CD4-positive, alpha-beta memory T cell (primary cell): ENCODE results near the gene IQGAP2. TPM values are rescaled to one million over a fixed set of nuclear protein-coding genes. Genes with fewer than 3 reads are reported as not detected.
"Not testable (repeated sequence)": the region's sequence is repeated elsewhere in the genome, so short reads cannot be mapped to it uniquely, and the experiment has no call there.

ENCODE experiments used
- CTCF ChIA-PET: fragments of 350-600 bp; sonication (Branson Sonifier 250); formaldehyde crosslinking; loops from one replicate; lab custom pipeline; 2021; ENCODE audit warnings: inconsistent platforms; ENCODE audit not compliant: partially characterized antibody; lab: Charles Lee
- POLR2A ChIA-PET: fragments of 350-600 bp; sonication (Branson Sonifier 250); formaldehyde crosslinking; loops from one replicate; lab custom pipeline; 2021; ENCODE audit not compliant: partially characterized antibody; lab: Charles Lee
- DNase-seq, 5 donors: peaks; one replicate each; pipeline versions ENCODE4 v3.0.0 to v3.0.0-alpha.2; 2020 to 2022; ENCODE audit warnings: mixed read lengths in 1 of 5
- H3K27ac ChIP-seq: one replicate; pipeline ENCODE4 v1.7.0; 2013; ENCODE audit warnings: low read depth, low read length
- H3K27me3 ChIP-seq: 2 replicates; pipeline ENCODE4 v1.7.0; 2013; ENCODE audit warnings: mild to moderate bottlenecking, low read length, moderate library complexity; ENCODE audit not compliant: insufficient read depth
- H3K36me3 ChIP-seq: 2 replicates; pipeline ENCODE4 v1.7.0; 2013; ENCODE audit warnings: mild to moderate bottlenecking, low read length, moderate library complexity; ENCODE audit not compliant: insufficient read depth
- H3K4me1 ChIP-seq: 2 replicates; pipeline ENCODE4 v1.7.0; 2013; ENCODE audit warnings: mild to moderate bottlenecking, low read length, moderate library complexity; ENCODE audit not compliant: insufficient read depth
- H3K4me3 ChIP-seq, 2 donors: one replicate each; pipeline ENCODE4 v1.7.0; 2013; ENCODE audit warnings: low read length in 2 of 2, mild to moderate bottlenecking in 1 of 2
- H3K9me3 ChIP-seq, 2 donors: one replicate each; pipeline ENCODE4 v1.7.0; 2013; ENCODE audit warnings: low read length in 2 of 2, control low read depth in 1 of 2; ENCODE audit not compliant: control insufficient read depth in 1 of 2
- H3K27ac Mint-ChIP-seq, 7 donors: one replicate each; pipeline ENCODE4 v1.8.0; 2020 to 2021; ENCODE audit warnings: mixed read lengths in 7 of 7, mild to moderate bottlenecking in 6 of 7, inconsistent platforms in 3 of 7, moderate library complexity in 3 of 7
- H3K27me3 Mint-ChIP-seq, 2 donors: one replicate each; pipeline ENCODE4 v1.8.0; 2020 to 2021; ENCODE audit warnings: mixed read lengths in 2 of 2
- H3K36me3 Mint-ChIP-seq, 2 donors: one replicate each; pipeline ENCODE4 v1.8.0; 2020 to 2021; ENCODE audit warnings: mixed read lengths in 2 of 2, inconsistent platforms in 1 of 2, mild to moderate bottlenecking in 1 of 2
- H3K4me1 Mint-ChIP-seq, 4 donors: one replicate each; pipeline ENCODE4 v1.8.0; 2020 to 2021; ENCODE audit warnings: mixed read lengths in 4 of 4, mild to moderate bottlenecking in 1 of 4
- H3K4me3 Mint-ChIP-seq, 8 donors: one replicate each; pipeline ENCODE4 v1.8.0; 2020 to 2021; ENCODE audit warnings: mixed read lengths in 8 of 8, mild to moderate bottlenecking in 7 of 8, moderate library complexity in 6 of 8, inconsistent platforms in 3 of 8
- H3K9me3 Mint-ChIP-seq, 8 donors: one replicate each; pipeline ENCODE4 v1.8.0; 2020 to 2021; ENCODE audit warnings: mixed read lengths in 8 of 8, mild to moderate bottlenecking in 5 of 8, inconsistent platforms in 3 of 8, moderate library complexity in 1 of 8
- intact Hi-C: fragments of 100-400 bp; cut with micrococcal nuclease; formaldehyde crosslinking; loops from one replicate; pipeline ENCODE4 v1.15.1; 2023
- polyA plus RNA-seq, 2 donors: library from polyadenylated mRNA; unstranded; fragments of 300-500 nt; fragmentation: Illumina TruSeq; gene quantifications; one replicate each; pipeline ENCODE4 v1.2.3, GENCODE V29; 2021
- total RNA-seq, 2 experiments: library from RNA; stranded (reverse); gene quantifications; one replicate each; pipeline ENCODE4 v1.2.3, GENCODE V29; 2021

IQGAP2 gene
- total and polyA plus RNA-seq, 4 experiments from 2014 or later: 24.7 to 126 (median 98.5) TPM

GRCh38 chr5:76428550-76428949, 25.5 kb downstream of the IQGAP2 start:
- peaks cover 49 to 78% (median 61%) of the 10 kb centered on the region in 4 donors for H3K4me1 Mint-ChIP-seq
- H3K9me3 ChIP-seq, DNase-seq, H3K9me3 Mint-ChIP-seq, H3K27ac ChIP-seq, intact Hi-C loops, H3K4me3 Mint-ChIP-seq, H3K4me3 ChIP-seq, H3K36me3 ChIP-seq, H3K27me3 Mint-ChIP-seq, H3K27me3 ChIP-seq, POLR2A ChIA-PET, CTCF ChIA-PET: not testable (repeated sequence)
- peaks cover 17 to 22% of the 10 kb centered on the region in 2 donors for H3K36me3 Mint-ChIP-seq
- peaks cover 48% of the 10 kb centered on the region for H3K4me1 ChIP-seq
- peak overlapping the region in 1 of 7 donors; percentile 41 for H3K27ac Mint-ChIP-seq

- H3K4me1 ChIP-seq: peaks cover 24% of the 10 kb centered on the region
- no peak overlapping the region for H3K4me3 ChIP-seq
- H3K9me3 ChIP-seq: no peaks in the 10 kb centered on the region
- Mint-ChIP-seq H3K4me3 (peak overlapping the region in 1 of 8 donors; percentile 46), H3K36me3 (peaks cover 15 to 16% of the 10 kb centered on the region in 2 donors), H3K27me3 (no peaks in the 10 kb centered on the region), H3K4me1 (peaks cover 33 to 66% (median 47%) of the 10 kb centered on the region in 4 donors), H3K9me3 (peaks cover 0 to 16% (median 6%) of the 10 kb centered on the region in 8 donors), H3K27ac (peak overlapping the region; percentile 58 to 84 (median 68))
- ChIA-PET CTCF (interaction anchor here (1.5 kb wide), 1 partner anchor 30 kb away, joined by 3 read pairs; the partner anchor contains the start of gene IQGAP2), POLR2A (interaction anchor here (1.3 kb wide), 1 partner anchor 37 kb away, joined by 3 read pairs; no protein-coding TSS in a partner anchor)
- H3K36me3 ChIP-seq: no peaks in the 10 kb centered on the region
- no peaks in the 10 kb centered on the region for H3K27me3 ChIP-seq
- intact Hi-C loops: no loop called here
- DNase-seq: no peak
- H3K27ac ChIP-seq: no peak overlapping the region
Measured at GRCh38 chr5:76433261-76433660, 30.2 kb downstream of the IQGAP2 start.

GRCh38 chr5:76437507-76437906, 34.4 kb downstream of the IQGAP2 start:
- DNase-seq, intact Hi-C loops, H3K36me3 ChIP-seq, H3K4me3 ChIP-seq, H3K9me3 ChIP-seq, H3K27me3 ChIP-seq, H3K27me3 Mint-ChIP-seq, H3K27ac ChIP-seq: not testable (repeated sequence)
- Mint-ChIP-seq H3K4me3 (peak overlapping the region in 2 of 8 donors; percentile 22 to 50), H3K9me3 (peaks cover 0 to 27% (median 14%) of the 10 kb centered on the region in 8 donors), H3K4me1 (peaks cover 39 to 78% (median 56%) of the 10 kb centered on the region in 4 donors), H3K27ac (peak overlapping the region in 1 of 7 donors; percentile 40), H3K36me3 (peaks cover 30 to 33% of the 10 kb centered on the region in 2 donors)
- ChIA-PET POLR2A (interaction anchor here (0.8 to 1.6 kb wide), 3 partner anchors 14 to 37 kb away, joined by 3 read pairs; no protein-coding TSS in a partner anchor), CTCF (interaction anchor here (1.1 kb wide), 1 partner anchor 15 kb away, joined by 3 read pairs; no protein-coding TSS in a partner anchor)
- H3K4me1 ChIP-seq: peaks cover 13% of the 10 kb centered on the region

- Histone ChIP-seq H3K4me3 (no peak overlapping the region), H3K36me3 (no peaks in the 10 kb centered on the region), H3K27me3 (no peaks in the 10 kb centered on the region), H3K4me1 (peaks cover 8% of the 10 kb centered on the region), H3K27ac (no peak overlapping the region), H3K9me3 (no peaks in the 10 kb centered on the region)
- no peaks in the 10 kb centered on the region for H3K27me3 Mint-ChIP-seq
- peak overlapping the region in 2 of 8 donors; percentile 20 to 50 for H3K4me3 Mint-ChIP-seq
- peaks cover 0 to 27% (median 14%) of the 10 kb centered on the region in 8 donors for H3K9me3 Mint-ChIP-seq
- peaks cover 31 to 32% of the 10 kb centered on the region in 2 donors for H3K36me3 Mint-ChIP-seq
- ChIA-PET POLR2A (interaction anchor here (1.3 to 1.6 kb wide), 2 partner anchors 15 to 36 kb away, joined by 3 read pairs; no protein-coding TSS in a partner anchor), CTCF (interaction anchor here (1.1 kb wide), 1 partner anchor 16 kb away, joined by 3 read pairs; no protein-coding TSS in a partner anchor)
- H3K27ac Mint-ChIP-seq: no peak overlapping the region
- peaks cover 36 to 73% (median 53%) of the 10 kb centered on the region in 4 donors for H3K4me1 Mint-ChIP-seq
- DNase-seq: no peak
- intact Hi-C loops: no loop called here
Measured at GRCh38 chr5:76438025-76438424, 34.9 kb downstream of the IQGAP2 start.

GRCh38 chr5:76439201-76439600, 36.1 kb downstream of the IQGAP2 start:
- intact Hi-C loops: no loop called here
- POLR2A ChIA-PET: no interaction called here
- peaks cover 37% of the 10 kb centered on the region in 2 donors for H3K36me3 Mint-ChIP-seq

GRCh38 chr5:76439929-76440328, 36.8 kb downstream of the IQGAP2 start:
- Histone ChIP-seq H3K36me3 (no peaks in the 10 kb centered on the region), H3K27me3 (no peaks in the 10 kb centered on the region), H3K27ac (no peak overlapping the region), H3K9me3 (no peaks in the 10 kb centered on the region), H3K4me3 (no peak overlapping the region), H3K4me1 (no peaks in the 10 kb centered on the region)
- Mint-ChIP-seq H3K4me3 (no peak overlapping the region), H3K27ac (peak overlapping the region in 1 of 7 donors; percentile 18), H3K9me3 (peaks cover 0 to 27% (median 14%) of the 10 kb centered on the region in 8 donors), H3K36me3 (peaks cover 38% of the 10 kb centered on the region in 2 donors), H3K27me3 (no peaks in the 10 kb centered on the region), H3K4me1 (peaks cover 38 to 64% (median 43%) of the 10 kb centered on the region in 4 donors)
- intact Hi-C loops: no loop called here
- ChIA-PET CTCF (no interaction called here), POLR2A (no interaction called here)
- DNase-seq: no peak

More at GRCh38 chr5:76439201-76439600, 36.1 kb downstream of the IQGAP2 start:
- DNase-seq: no peak
- Mint-ChIP-seq H3K27me3 (no peaks in the 10 kb centered on the region), H3K27ac (peak overlapping the region in 1 of 7 donors; percentile 25), H3K9me3 (peaks cover 0 to 27% (median 14%) of the 10 kb centered on the region in 8 donors), H3K4me3 (peak overlapping the region in 2 of 8 donors; percentile 17 to 52), H3K4me1 (peaks cover 38 to 69% (median 48%) of the 10 kb centered on the region in 4 donors)
- Histone ChIP-seq H3K27me3 (no peaks in the 10 kb centered on the region), H3K36me3 (no peaks in the 10 kb centered on the region), H3K4me3 (no peak overlapping the region), H3K27ac (no peak overlapping the region), H3K4me1 (no peaks in the 10 kb centered on the region), H3K9me3 (no peaks in the 10 kb centered on the region)
- CTCF ChIA-PET: interaction anchor here (1.1 kb wide), 1 partner anchor 36 kb away, joined by 3 read pairs; the partner anchor contains the start of gene IQGAP2

GRCh38 chr5:76441101-76441500, 38.0 kb downstream of the IQGAP2 start:
- no peaks in the 10 kb centered on the region for H3K27me3 Mint-ChIP-seq
- ChIA-PET CTCF (no interaction called here), POLR2A (no interaction called here)
- H3K4me3 Mint-ChIP-seq: peak overlapping the region in 1 of 8 donors; percentile 10
- H3K4me1 Mint-ChIP-seq: peaks cover 37 to 61% (median 41%) of the 10 kb centered on the region in 4 donors
- no peaks in the 10 kb centered on the region for H3K27me3 ChIP-seq
- no peak overlapping the region for H3K4me3 ChIP-seq
- H3K9me3 Mint-ChIP-seq: peaks cover 0 to 27% (median 10%) of the 10 kb centered on the region in 8 donors
- H3K36me3 Mint-ChIP-seq: peaks cover 42 to 43% of the 10 kb centered on the region in 2 donors
- H3K27ac ChIP-seq: no peak overlapping the region
- H3K27ac Mint-ChIP-seq: peak overlapping the region in 1 of 7 donors; percentile 69
- no peaks in the 10 kb centered on the region for H3K4me1 ChIP-seq
- no peak for DNase-seq
- intact Hi-C loops: no loop called here
- H3K36me3 ChIP-seq: peaks cover 6% of the 10 kb centered on the region
- no peaks in the 10 kb centered on the region for H3K9me3 ChIP-seq
